Neural cell (in vitro differentiated cells): ENCODE results near the gene CD84. TPM values are rescaled to one million over a fixed set of nuclear protein-coding genes. Genes with fewer than 3 reads are reported as not detected.

Source experiments
- H2AFZ ChIP-seq: fragments of 200-600, 300-800 bp; sonication (generic), shearing (Covaris generic); 2 replicates; pipeline ENCODE4 v1.6.0; 2014; ENCODE audit warnings: low read depth, mild to moderate bottlenecking, antibody characterized with exemption, low read length, moderate library complexity
- H3F3A ChIP-seq: fragments of 200-600 bp; shearing (Covaris generic); 2 replicates; pipeline ENCODE4 v1.6.1; 2016; ENCODE audit warnings: mild to moderate bottlenecking, moderate library complexity, mixed read lengths, antibody characterized with exemption, low read length; ENCODE audit not compliant: insufficient read depth, poor library complexity, severe bottlenecking
- H3K27ac ChIP-seq: fragments of 200-600, 300-800 bp; sonication (generic), shearing (Covaris generic); 2 replicates; pipeline ENCODE4 v1.5.1; 2014; ENCODE audit warnings: mild to moderate bottlenecking, low read length, moderate library complexity
- H3K27me3 ChIP-seq: fragments of 300-800, 200-600 bp; sonication (generic), shearing (Covaris generic); 2 replicates; pipeline ENCODE4 v1.6.0; 2014; ENCODE audit warnings: mild to moderate bottlenecking, low read depth, low read length, moderate library complexity; ENCODE audit not compliant: insufficient read depth
- H3K36me3 ChIP-seq: fragments of 300-800, 200-600 bp; sonication (generic), shearing (Covaris generic); 2 replicates; pipeline ENCODE4 v1.5.1; 2014; ENCODE audit warnings: mild to moderate bottlenecking, antibody characterized with exemption, low read length, moderate library complexity; ENCODE audit not compliant: insufficient read depth
- H3K4me2 ChIP-seq: fragments of 300-800, 200-600 bp; sonication (generic), shearing (Covaris generic); 2 replicates; pipeline ENCODE4 v1.6.0; 2014; ENCODE audit warnings: mild to moderate bottlenecking, low read length
- H3K4me3 ChIP-seq: fragments of 300-800, 200-600 bp; sonication (generic), shearing (Covaris generic); 2 replicates; pipeline ENCODE4 v1.5.1; 2014; ENCODE audit warnings: mild to moderate bottlenecking, low read length, moderate library complexity
- H3K79me2 ChIP-seq: fragments of 200-600 bp; shearing (Covaris generic); replicated peaks from 2 replicates; pipeline ENCODE4 v1.6.0; 2014; ENCODE audit warnings: mild to moderate bottlenecking, low read length, moderate library complexity; ENCODE audit not compliant: insufficient read depth
- H3K9ac ChIP-seq: fragments of 300-800, 200-600 bp; sonication (generic), shearing (Covaris generic); 2 replicates; pipeline ENCODE4 v1.6.1; 2016; ENCODE audit warnings: mild to moderate bottlenecking, low read length, mixed read lengths
- H3K9me2 ChIP-seq: fragments of 200-600 bp; shearing (Covaris generic); 2 replicates; pipeline ENCODE4 v1.6.1; 2016; ENCODE audit warnings: mild to moderate bottlenecking, low read length, mixed read lengths; ENCODE audit not compliant: insufficient read depth
- H3K9me3 ChIP-seq: fragments of 200-600, 300-800 bp; sonication (generic), shearing (Covaris generic); 2 replicates; pipeline ENCODE4 v1.6.1; 2016; ENCODE audit warnings: mild to moderate bottlenecking, mixed run types, low read length, moderate library complexity, mixed read lengths
- H4K20me1 ChIP-seq: fragments of 200-600 bp; shearing (Covaris generic); 2 replicates; pipeline ENCODE4 v1.6.1; 2016; ENCODE audit warnings: mild to moderate bottlenecking, mixed run types; ENCODE audit not compliant: insufficient read depth
- EP300 ChIP-seq: fragments of 450-650 bp; conservative IDR thresholded peaks from 2 replicates; pipeline ENCODE4 v1.6.1; 2014; ENCODE audit warnings: antibody characterized with exemption, mild to moderate bottlenecking, moderate library complexity; ENCODE audit not compliant: poor library complexity, severe bottlenecking
- EZH2 ChIP-seq: fragments of 200-600, 300-800 bp; shearing (Covaris generic), sonication (generic); IDR thresholded peaks from 2 replicates; pipeline ENCODE4 v1.6.1; 2014; ENCODE audit warnings: antibody characterized with exemption, low read length, borderline replicate concordance, mild to moderate bottlenecking; ENCODE audit not compliant: insufficient read depth, poor library complexity, severe bottlenecking
- MXI1 ChIP-seq: fragments of 450-650 bp; conservative IDR thresholded peaks from 2 replicates; pipeline ENCODE4 v1.6.1; 2014; ENCODE audit warnings: antibody characterized with exemption, mild to moderate bottlenecking; ENCODE audit not compliant: poor library complexity, severe bottlenecking
- POLR2AphosphoS5 ChIP-seq: IDR thresholded peaks from 2 replicates; pipeline ENCODE4 v1.6.1; 2012
- RAD21 ChIP-seq: fragments of 450-650 bp; conservative IDR thresholded peaks from 2 replicates; pipeline ENCODE4 v1.6.1; 2014; ENCODE audit warnings: antibody characterized with exemption, mild to moderate bottlenecking, moderate library complexity
- SMC3 ChIP-seq: fragments of 450-650 bp; conservative IDR thresholded peaks from 2 replicates; pipeline ENCODE4 v1.6.1; 2014; ENCODE audit warnings: antibody characterized with exemption, mild to moderate bottlenecking, moderate library complexity; ENCODE audit not compliant: poor library complexity
- TAF1 ChIP-seq: IDR thresholded peaks from 2 replicates; pipeline ENCODE4 v1.6.1; 2012; ENCODE audit warnings: low read depth
- polyA plus RNA-seq: library from polyadenylated mRNA; depleted of rRNA; stranded (reverse); fragments of >200 nt; gene quantifications from 2 replicates; pipeline ENCODE4 v1.2.3, GENCODE V29; 2014
- TF ChIP-seq, protein P1 (sequence below): IDR thresholded peaks from 2 replicates; pipeline ENCODE4 v1.6.1; 2012; ENCODE audit warnings: borderline replicate concordance
- TF ChIP-seq, protein P2 (sequence below): fragments of 450-650 bp; IDR thresholded peaks from 2 replicates; pipeline ENCODE4 v1.5.1; 2014; ENCODE audit warnings: antibody characterized with exemption, mild to moderate bottlenecking, moderate library complexity; ENCODE audit not compliant: poor library complexity, severe bottlenecking

Gene CD84
- polyA plus RNA-seq, 1 donor from 2014 or later, result not detected

DNA sequence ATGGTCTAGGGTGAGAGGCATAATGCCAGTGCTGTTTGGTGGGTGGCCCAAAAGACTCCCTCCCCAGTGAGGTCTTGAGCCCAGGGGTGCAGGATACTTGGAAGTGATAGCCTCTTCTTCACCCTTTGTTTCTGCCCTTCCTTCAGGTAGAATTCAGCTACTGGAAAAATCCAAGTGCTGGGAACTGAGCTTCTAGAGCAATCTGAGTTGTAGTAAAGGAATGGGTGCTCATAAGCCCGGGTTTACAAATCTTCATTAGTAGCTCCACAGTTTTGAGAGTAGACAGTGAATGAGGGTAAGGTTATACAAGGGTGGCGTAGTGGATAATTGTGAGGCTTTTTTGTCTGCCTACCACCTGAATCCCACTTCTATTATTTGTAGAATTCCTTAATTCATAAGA, 29.2 kb upstream of the CD84 start:
- Histone ChIP-seq H4K20me1 (no peaks in the 10 kb centered on the region), H3K4me3 (no peak overlapping the region), H3K27ac (no peak overlapping the region), H3F3A (no peaks in the 10 kb centered on the region), H3K4me2 (no peak overlapping the region), H3K79me2 (no peaks in the 10 kb centered on the region), H3K27me3 (no peaks in the 10 kb centered on the region), H3K9me2 (no peaks in the 10 kb centered on the region), H3K36me3 (no peaks in the 10 kb centered on the region), H2AFZ (no peak overlapping the region), H3K9ac (no peak overlapping the region), H3K9me3 (no peaks in the 10 kb centered on the region)
- no peak for TF ChIP-seq MXI1

- H2AFZ ChIP-seq, result no peak overlapping the region
- no peaks in the 10 kb centered on the region for H3K36me3 ChIP-seq
- no peak overlapping the region for H3K4me3 ChIP-seq
- no peak overlapping the region for H3K27ac ChIP-seq
- H3F3A ChIP-seq, result no peaks in the 10 kb centered on the region
- no peak overlapping the region for H3K9ac ChIP-seq
- no peaks in the 10 kb centered on the region for H3K9me2 ChIP-seq
- no peaks in the 10 kb centered on the region for H3K27me3 ChIP-seq
- no peaks in the 10 kb centered on the region for H3K79me2 ChIP-seq
- H3K4me2 ChIP-seq, result no peak overlapping the region
- no peaks in the 10 kb centered on the region for H3K9me3 ChIP-seq
- no peak for TF ChIP-seq SMC3
- no peak for TF ChIP-seq EZH2
- no peak for TF ChIP-seq MXI1
- TF ChIP-seq RAD21, result no peak
- TF ChIP-seq, protein P1, sequence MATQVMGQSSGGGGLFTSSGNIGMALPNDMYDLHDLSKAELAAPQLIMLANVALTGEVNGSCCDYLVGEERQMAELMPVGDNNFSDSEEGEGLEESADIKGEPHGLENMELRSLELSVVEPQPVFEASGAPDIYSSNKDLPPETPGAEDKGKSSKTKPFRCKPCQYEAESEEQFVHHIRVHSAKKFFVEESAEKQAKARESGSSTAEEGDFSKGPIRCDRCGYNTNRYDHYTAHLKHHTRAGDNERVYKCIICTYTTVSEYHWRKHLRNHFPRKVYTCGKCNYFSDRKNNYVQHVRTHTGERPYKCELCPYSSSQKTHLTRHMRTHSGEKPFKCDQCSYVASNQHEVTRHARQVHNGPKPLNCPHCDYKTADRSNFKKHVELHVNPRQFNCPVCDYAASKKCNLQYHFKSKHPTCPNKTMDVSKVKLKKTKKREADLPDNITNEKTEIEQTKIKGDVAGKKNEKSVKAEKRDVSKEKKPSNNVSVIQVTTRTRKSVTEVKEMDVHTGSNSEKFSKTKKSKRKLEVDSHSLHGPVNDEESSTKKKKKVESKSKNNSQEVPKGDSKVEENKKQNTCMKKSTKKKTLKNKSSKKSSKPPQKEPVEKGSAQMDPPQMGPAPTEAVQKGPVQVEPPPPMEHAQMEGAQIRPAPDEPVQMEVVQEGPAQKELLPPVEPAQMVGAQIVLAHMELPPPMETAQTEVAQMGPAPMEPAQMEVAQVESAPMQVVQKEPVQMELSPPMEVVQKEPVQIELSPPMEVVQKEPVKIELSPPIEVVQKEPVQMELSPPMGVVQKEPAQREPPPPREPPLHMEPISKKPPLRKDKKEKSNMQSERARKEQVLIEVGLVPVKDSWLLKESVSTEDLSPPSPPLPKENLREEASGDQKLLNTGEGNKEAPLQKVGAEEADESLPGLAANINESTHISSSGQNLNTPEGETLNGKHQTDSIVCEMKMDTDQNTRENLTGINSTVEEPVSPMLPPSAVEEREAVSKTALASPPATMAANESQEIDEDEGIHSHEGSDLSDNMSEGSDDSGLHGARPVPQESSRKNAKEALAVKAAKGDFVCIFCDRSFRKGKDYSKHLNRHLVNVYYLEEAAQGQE, result no peak
- TF ChIP-seq EP300, result no peak
- H4K20me1 ChIP-seq, result no peaks in the 10 kb centered on the region
These were observed 28.8 kb upstream of the CD84 start for GRCh38 chr1:160608057-160608456.

DNA sequence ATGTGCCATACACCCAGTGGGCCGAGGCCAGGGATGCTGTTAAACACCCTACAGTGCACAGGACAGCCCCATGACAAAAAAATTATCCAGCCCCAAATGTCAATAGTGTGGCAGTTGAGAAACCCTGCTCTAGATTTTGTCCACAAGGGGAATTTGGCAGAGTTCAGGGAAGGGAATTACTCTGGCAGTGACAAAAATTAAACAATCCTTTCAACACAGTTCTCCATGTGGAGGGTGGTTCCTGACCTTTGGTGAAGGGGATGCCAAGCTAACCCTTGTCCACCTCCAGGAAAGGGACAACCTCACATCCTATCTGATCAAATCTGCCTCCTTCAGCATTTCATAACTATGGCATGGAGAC, 28.4 kb upstream of the CD84 start:
- Histone ChIP-seq H3K4me3 (no peak overlapping the region), H3K27me3 (no peaks in the 10 kb centered on the region), H3K9me3 (no peaks in the 10 kb centered on the region), H3K36me3 (no peaks in the 10 kb centered on the region), H2AFZ (no peak overlapping the region), H3K4me2 (no peak overlapping the region), H3K9me2 (no peaks in the 10 kb centered on the region), H3K27ac (no peak overlapping the region), H3K9ac (no peak overlapping the region), H4K20me1 (no peaks in the 10 kb centered on the region), H3K79me2 (no peaks in the 10 kb centered on the region), H3F3A (no peaks in the 10 kb centered on the region)
- TF ChIP-seq RAD21 (no peak), SMC3 (no peak), EP300 (no peak), EZH2 (no peak), TAF1 (no peak), MXI1 (no peak), POLR2AphosphoS5 (no peak)
- TF ChIP-seq, protein P1, result no peak
- TF ChIP-seq, protein P2, sequence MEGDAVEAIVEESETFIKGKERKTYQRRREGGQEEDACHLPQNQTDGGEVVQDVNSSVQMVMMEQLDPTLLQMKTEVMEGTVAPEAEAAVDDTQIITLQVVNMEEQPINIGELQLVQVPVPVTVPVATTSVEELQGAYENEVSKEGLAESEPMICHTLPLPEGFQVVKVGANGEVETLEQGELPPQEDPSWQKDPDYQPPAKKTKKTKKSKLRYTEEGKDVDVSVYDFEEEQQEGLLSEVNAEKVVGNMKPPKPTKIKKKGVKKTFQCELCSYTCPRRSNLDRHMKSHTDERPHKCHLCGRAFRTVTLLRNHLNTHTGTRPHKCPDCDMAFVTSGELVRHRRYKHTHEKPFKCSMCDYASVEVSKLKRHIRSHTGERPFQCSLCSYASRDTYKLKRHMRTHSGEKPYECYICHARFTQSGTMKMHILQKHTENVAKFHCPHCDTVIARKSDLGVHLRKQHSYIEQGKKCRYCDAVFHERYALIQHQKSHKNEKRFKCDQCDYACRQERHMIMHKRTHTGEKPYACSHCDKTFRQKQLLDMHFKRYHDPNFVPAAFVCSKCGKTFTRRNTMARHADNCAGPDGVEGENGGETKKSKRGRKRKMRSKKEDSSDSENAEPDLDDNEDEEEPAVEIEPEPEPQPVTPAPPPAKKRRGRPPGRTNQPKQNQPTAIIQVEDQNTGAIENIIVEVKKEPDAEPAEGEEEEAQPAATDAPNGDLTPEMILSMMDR, result no peak
